Pancreas (tissue), 10 donors: ENCODE measurements around the gene KCNIP1. TPM values are rescaled to one million over a fixed set of nuclear protein-coding genes. Genes with fewer than 3 reads are reported as not detected.

Experiments used
- ATAC-seq, 4 donors: fragments of 200-7000 bp; cut with Tn5 transposase; one replicate each; pipeline versions ENCODE4 v1.8.0 to v1.9.1; 2020; ENCODE audit warnings: mild to moderate bottlenecking in 4 of 4, moderate library complexity in 4 of 4
- DNase-seq, 6 donors: peaks; one replicate each; pipeline ENCODE4 v3.0.0-alpha.2; 2020
- FAIRE-seq: peaks from 2 replicates; lab custom pipeline; 2012; peaks lifted over from hg19 to GRCh38; lab: Jason Lieb, UNC
- H3K27ac ChIP-seq, 4 donors: fragments of 200-600 bp; sonication (generic); 1 replicate in 3 of 4; 2 replicates in 1 of 4; pipeline versions ENCODE4 v1.5.0 to v1.8.0; 2020
- H3K27me3 ChIP-seq, 4 donors: fragments of 200-600 bp; one replicate each; pipeline ENCODE4 v1.8.0; 2021
- H3K36me3 ChIP-seq, 3 donors: fragments of 200-600 bp; sonication (generic) in 1 of 3; one replicate each; pipeline versions ENCODE4 v1.5.0 to v1.8.0; 2020 to 2021
- H3K4me1 ChIP-seq, 3 donors: fragments of 200-600 bp; one replicate each; pipeline ENCODE4 v1.8.0; 2021
- H3K4me3 ChIP-seq, 4 donors: fragments of 200-600 bp; sonication (generic) in 2 of 4; one replicate each; pipeline versions ENCODE4 v1.5.0 to v1.8.0; 2020 to 2021
- H3K9me3 ChIP-seq, 4 donors: fragments of 200-600 bp; one replicate each; pipeline ENCODE4 v1.8.0; 2021
- WGBS, 2 donors: extraction: QIAGEN DNeasy Blood & Tissue Kit; methylation state at CpG; one replicate each; pipeline ENCODE4 v1.1.7; 2013; 5-methylcytosine and 5-hydroxymethylcytosine counted together
- intact Hi-C, 3 donors: fragments of 100-400 bp; cut with DNase I; formaldehyde crosslinking; loops; one replicate each; pipeline versions ENCODE4 v1.11.1 to v1.14.2; 2022
- polyA plus RNA-seq, 2 donors: library from polyadenylated mRNA; stranded (reverse); fragments of 200-250 nt; gene quantifications; one replicate each; pipeline ENCODE4 v1.2.3, GENCODE V29; 2013
- total RNA-seq, 6 donors: library from RNA; stranded (reverse); fragmentation: NEBNext Ultra II Directional in 4 of 6; extraction: Animal tissue kit (Norgen Biotek cat#: 25700) in 4 of 6; gene quantifications; one replicate each; pipeline versions ENCODE4 v1.2.1 to v1.2.4, GENCODE V29; 2021 to 2023
- TF ChIP-seq, protein P1 (sequence below), 4 donors: fragments of 200-600 bp; sonication (generic) in 3 of 4; IDR thresholded peaks; one replicate each; pipeline versions ENCODE4 v1.5.0 to v1.8.0; 2021; ENCODE audit warnings: antibody characterized with exemption in 4 of 4
- donor health status: healthy with polysubstance abuse.
- donor health status: DM: no; HTN: no; CAD: no; lungs with moderate emphysema.
- donor health status: DM: no; HTN: no; CAD: no.
- donor health status: control.
- donor health status: control.
- donor health status: Bipolar disorder and iron deficiency.
- donor health status: DM: yes; HTN: yes; CAD: no.
- donor health status: DM: no; HTN: no; CAD: no.
- donor health status: DM: no; HTN: no; CAD: no.
- donor health status: DM: yes; HTN: yes; CAD: no.

The KCNIP1 gene
- total and polyA plus RNA-seq, 8 donors = 0.31 to 10.3 (median 1.1) TPM

GRCh38 chr5:170639221-170639925 lies 135.6 kb downstream of the KCNIP1 start:
- intact Hi-C loops = loop anchor here in 1 of 3 donors (10.0 kb wide), 1 partner anchor 155 kb away; no protein-coding TSS in a partner anchor
- Histone ChIP-seq H3K27me3 (peaks cover 0 to 6% (median 0%) of the 10 kb centered on the region in 4 donors), H3K27ac (no peak overlapping the region), H3K4me1 (no peaks in the 10 kb centered on the region), H3K36me3 (no peaks in the 10 kb centered on the region), H3K9me3 (no peaks in the 10 kb centered on the region), H3K4me3 (no peak overlapping the region)
- DNase-seq (peak in 1 of 6 donors; percentile 5), FAIRE-seq (no peak), ATAC-seq (no peak)
- 73% methylated on average over 17 of the region's 17 CpGs for WGBS, 2 donors
- TF ChIP-seq, protein P1, sequence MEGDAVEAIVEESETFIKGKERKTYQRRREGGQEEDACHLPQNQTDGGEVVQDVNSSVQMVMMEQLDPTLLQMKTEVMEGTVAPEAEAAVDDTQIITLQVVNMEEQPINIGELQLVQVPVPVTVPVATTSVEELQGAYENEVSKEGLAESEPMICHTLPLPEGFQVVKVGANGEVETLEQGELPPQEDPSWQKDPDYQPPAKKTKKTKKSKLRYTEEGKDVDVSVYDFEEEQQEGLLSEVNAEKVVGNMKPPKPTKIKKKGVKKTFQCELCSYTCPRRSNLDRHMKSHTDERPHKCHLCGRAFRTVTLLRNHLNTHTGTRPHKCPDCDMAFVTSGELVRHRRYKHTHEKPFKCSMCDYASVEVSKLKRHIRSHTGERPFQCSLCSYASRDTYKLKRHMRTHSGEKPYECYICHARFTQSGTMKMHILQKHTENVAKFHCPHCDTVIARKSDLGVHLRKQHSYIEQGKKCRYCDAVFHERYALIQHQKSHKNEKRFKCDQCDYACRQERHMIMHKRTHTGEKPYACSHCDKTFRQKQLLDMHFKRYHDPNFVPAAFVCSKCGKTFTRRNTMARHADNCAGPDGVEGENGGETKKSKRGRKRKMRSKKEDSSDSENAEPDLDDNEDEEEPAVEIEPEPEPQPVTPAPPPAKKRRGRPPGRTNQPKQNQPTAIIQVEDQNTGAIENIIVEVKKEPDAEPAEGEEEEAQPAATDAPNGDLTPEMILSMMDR (IDR thresholded peaks at IDR 0.05) = no peak

DNA sequence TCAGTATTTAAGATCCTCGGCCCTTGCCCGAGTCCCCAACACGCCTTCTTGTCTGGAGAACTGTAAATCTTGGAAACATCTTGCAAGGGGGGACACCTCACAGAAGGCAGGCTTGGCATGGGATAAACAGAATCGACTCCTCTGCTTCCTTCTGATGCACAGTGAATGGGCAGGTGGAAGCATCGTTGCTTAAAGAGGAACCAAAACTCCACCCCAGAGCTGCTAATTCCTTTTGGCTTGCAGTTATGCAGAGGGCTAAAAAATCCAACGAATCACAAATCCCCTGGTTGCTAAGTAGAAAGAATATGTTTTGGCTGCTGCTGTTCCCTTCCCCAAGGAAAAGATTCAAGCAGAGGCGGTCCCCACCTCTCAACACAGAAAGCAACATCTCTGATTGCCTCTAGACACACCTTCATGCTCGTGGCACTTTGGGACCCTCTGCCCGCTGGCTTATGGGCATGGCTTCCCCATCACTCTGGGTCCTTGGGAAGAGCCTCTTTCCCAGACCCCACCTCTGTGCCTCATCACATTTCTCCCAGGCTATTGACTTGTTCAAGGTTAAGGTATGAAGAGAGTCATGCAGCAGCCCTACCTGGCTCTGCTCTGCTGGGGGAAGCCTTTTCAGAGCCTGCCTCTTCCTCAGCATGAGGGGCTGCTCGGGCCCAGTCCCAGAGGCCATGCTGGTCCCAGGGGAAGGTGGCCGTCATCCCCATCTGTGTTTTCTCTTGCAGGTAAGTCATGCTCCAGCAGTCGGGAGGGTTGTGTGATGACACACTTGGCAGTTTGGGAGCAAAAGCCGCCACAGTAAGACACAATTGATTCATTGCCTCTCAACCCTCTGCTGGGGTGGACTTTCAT lies 137.1 kb downstream of the KCNIP1 start:
- TF ChIP-seq, protein P1 (IDR thresholded peaks at IDR 0.05) = no peak
- no peak overlapping the region for H3K27ac ChIP-seq
- H3K36me3 ChIP-seq = no peaks in the 10 kb centered on the region
- FAIRE-seq (no peak), ATAC-seq (no peak), DNase-seq (peak in 1 of 6 donors; percentile 2)
- intact Hi-C loops = loop anchor here in 1 of 3 donors (10.0 kb wide), 1 partner anchor 144 kb away; the partner anchor contains the start of gene GABRP
- no peaks in the 10 kb centered on the region for H3K9me3 ChIP-seq
- no peaks in the 10 kb centered on the region for H3K4me1 ChIP-seq
- H3K27me3 ChIP-seq = peaks cover 0 to 6% (median 2%) of the 10 kb centered on the region in 4 donors
- H3K4me3 ChIP-seq = no peak overlapping the region
- WGBS, 2 donors = 63 to 71% methylated on average over 13 of the region's 13 CpGs

DNA sequence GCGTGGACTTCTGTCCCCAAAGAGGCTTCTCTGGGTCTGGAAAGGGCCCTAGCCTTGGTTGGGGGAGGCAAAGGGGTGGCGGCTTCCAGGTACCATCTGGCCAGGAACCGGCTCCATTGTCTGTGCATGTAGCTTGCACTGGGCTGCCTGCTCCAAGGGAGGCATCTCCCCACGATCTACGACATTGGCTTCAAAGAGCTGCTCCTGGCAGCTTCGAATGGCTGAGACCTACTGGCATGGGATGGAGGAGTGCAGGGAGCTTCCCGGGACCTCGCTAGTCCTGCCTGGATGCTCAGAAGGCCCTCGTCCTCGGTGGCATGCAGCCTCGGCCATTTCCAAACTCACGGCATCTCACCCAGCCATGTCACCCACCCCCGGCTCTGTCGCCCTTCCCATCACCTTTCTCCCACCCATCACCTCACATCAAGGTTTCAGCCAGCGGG lies 137.8 kb downstream of the KCNIP1 start:
- Histone ChIP-seq H3K4me3 (no peak overlapping the region), H3K4me1 (no peaks in the 10 kb centered on the region), H3K27ac (no peak overlapping the region), H3K27me3 (peaks cover 0 to 6% (median 2%) of the 10 kb centered on the region in 4 donors), H3K9me3 (no peaks in the 10 kb centered on the region), H3K36me3 (no peaks in the 10 kb centered on the region)
- DNase-seq = no peak
- no peak for FAIRE-seq
- TF ChIP-seq, protein P1 (IDR thresholded peaks at IDR 0.05) = no peak
- intact Hi-C loops = loop anchor here in 1 of 3 donors (10.0 kb wide), 1 partner anchor 143 kb away; the partner anchor contains the start of gene GABRP
- WGBS, 2 donors = 67 to 81% methylated on average over 13 to 15 of the region's 15 CpGs
- no peak for ATAC-seq

- TF ChIP-seq, protein P1 (IDR thresholded peaks at IDR 0.05) = no peak
- ATAC-seq (no peak), FAIRE-seq (no peak), DNase-seq (no peak)
- no peak overlapping the region for H3K4me3 ChIP-seq
- no peak overlapping the region for H3K27ac ChIP-seq
- peaks cover 0 to 6% (median 2%) of the 10 kb centered on the region in 4 donors for H3K27me3 ChIP-seq
- H3K36me3 ChIP-seq = no peaks in the 10 kb centered on the region
- no peaks in the 10 kb centered on the region for H3K9me3 ChIP-seq
- no peaks in the 10 kb centered on the region for H3K4me1 ChIP-seq
- WGBS, 2 donors = 75 to 86% methylated on average over 18 of the region's 18 CpGs
- intact Hi-C loops = loop anchor here in 1 of 3 donors (10.0 kb wide), 1 partner anchor 143 kb away; the partner anchor contains the start of gene GABRP
Measured at GRCh38 chr5:170642066-170642735, 138.4 kb downstream of the KCNIP1 start.
